GM21515 (cell line): ENCODE data around the gene GRK5.

Experiments used
- ATAC-seq: cut with Tn5 transposase; IDR thresholded peaks from one replicate; pipeline ENCODE4 v1.9.1; 2021; ENCODE audit not compliant: unreplicated experiment

GRK5 gene

GRCh38 chr10:119470920-119471702 is 263.7 kb downstream of the GRK5 start:
- ATAC-seq, result no peak

GRCh38 chr10:119473771-119474170 is 266.4 kb downstream of the GRK5 start:
- no peak for ATAC-seq

- ATAC-seq, result no peak
Measured at GRCh38 chr10:119474606-119475005, 267.2 kb downstream of the GRK5 start.

- peak; percentile 52 for ATAC-seq
Measured at GRCh38 chr10:119477444-119477843, 270.1 kb downstream of the GRK5 start.

GRCh38 chr10:119478111-119478802 is 270.9 kb downstream of the GRK5 start:
- ATAC-seq, result peak; percentile 75

- ATAC-seq, result no peak
Measured at GRCh38 chr10:119478811-119479341, 271.5 kb downstream of the GRK5 start.

GRCh38 chr10:119479532-119479931 is 272.2 kb downstream of the GRK5 start:
- no peak for ATAC-seq

GRCh38 chr10:119480667-119481066 is 273.3 kb downstream of the GRK5 start:
- ATAC-seq, result no peak

GRCh38 chr10:119481781-119482426 is 274.5 kb downstream of the GRK5 start:
- ATAC-seq, result no peak

- no peak for ATAC-seq
Measured at GRCh38 chr10:119483001-119483400, 275.6 kb downstream of the GRK5 start.

GRCh38 chr10:119483839-119484238 is 276.5 kb downstream of the GRK5 start:
- ATAC-seq, result no peak

- ATAC-seq, result no peak
Measured at GRCh38 chr10:119488675-119489074, 281.3 kb downstream of the GRK5 start.

GRCh38 chr10:119489991-119490326 is 282.6 kb downstream of the GRK5 start:
- no peak for ATAC-seq

GRCh38 chr10:119491966-119492757 is 284.8 kb downstream of the GRK5 start:
- no peak for ATAC-seq

GRCh38 chr10:119493155-119493554 is 285.8 kb downstream of the GRK5 start:
- no peak for ATAC-seq

- no peak for ATAC-seq
Measured at GRCh38 chr10:119494236-119495020, 287.1 kb downstream of the GRK5 start.

GRCh38 chr10:119495021-119495505 is 287.7 kb downstream of the GRK5 start:
- ATAC-seq, result no peak

GRCh38 chr10:119495545-119495944 is 288.2 kb downstream of the GRK5 start:
- no peak for ATAC-seq

- ATAC-seq, result peak; percentile 70
Measured at GRCh38 chr10:119496273-119496672, 288.9 kb downstream of the GRK5 start.

GRCh38 chr10:119497243-119497642 is 289.9 kb downstream of the GRK5 start:
- no peak for ATAC-seq
